Fibroblast of skin of left quadriceps (primary cell): ENCODE data around the gene PTPRK.

Experiments
- DNase-seq, 2 experiments: peaks; one replicate each; pipeline ENCODE4 v3.0.0-alpha.2; 2013; ENCODE audit warnings: low read depth in 2 of 2

Gene PTPRK

GRCh38 chr6:128246472-128247260, 273.7 kb downstream of the PTPRK start:
- DNase-seq = no peak

GRCh38 chr6:128244751-128245405, 275.5 kb downstream of the PTPRK start:
- DNase-seq = no peak

- peak; percentile 18 to 21 for DNase-seq
Observed at GRCh38 chr6:128242765-128243403, 277.5 kb downstream of the PTPRK start.

GRCh38 chr6:128241216-128241615, 279.2 kb downstream of the PTPRK start:
- no peak for DNase-seq

GRCh38 chr6:128240024-128240428, 280.4 kb downstream of the PTPRK start:
- no peak for DNase-seq

GRCh38 chr6:128239146-128239545, 281.3 kb downstream of the PTPRK start:
- no peak for DNase-seq

- no peak for DNase-seq
Observed at GRCh38 chr6:128238225-128238624, 282.2 kb downstream of the PTPRK start.

GRCh38 chr6:128235556-128235955, 284.8 kb downstream of the PTPRK start:
- no peak for DNase-seq

GRCh38 chr6:128233531-128233930, 286.9 kb downstream of the PTPRK start:
- DNase-seq = no peak

GRCh38 chr6:128230267-128230989, 290.0 kb downstream of the PTPRK start:
- no peak for DNase-seq

GRCh38 chr6:128225612-128226011, 294.8 kb downstream of the PTPRK start:
- DNase-seq = no peak

GRCh38 chr6:128216917-128217316, 303.5 kb downstream of the PTPRK start:
- DNase-seq = no peak

GRCh38 chr6:128209771-128210170, 310.6 kb downstream of the PTPRK start:
- no peak for DNase-seq

- DNase-seq = no peak
Observed at GRCh38 chr6:128208851-128209580, 311.4 kb downstream of the PTPRK start.

- DNase-seq = no peak
Observed at GRCh38 chr6:128208078-128208477, 312.3 kb downstream of the PTPRK start.

- no peak for DNase-seq
Observed at GRCh38 chr6:128206610-128207426, 313.6 kb downstream of the PTPRK start.

GRCh38 chr6:128204616-128205015, 315.8 kb downstream of the PTPRK start:
- DNase-seq = peak in 1 of 2 experiments; percentile 41

GRCh38 chr6:128202169-128202765, 318.1 kb downstream of the PTPRK start:
- DNase-seq = no peak

- DNase-seq = no peak
Observed at GRCh38 chr6:128200789-128201188, 319.6 kb downstream of the PTPRK start.

- no peak for DNase-seq
Observed at GRCh38 chr6:128199461-128199860, 320.9 kb downstream of the PTPRK start.
